GM18870 (cell line): ENCODE measurements around the gene ZNF304.
A peak's percentile ranks its signal among the peaks of the same experiment; 100 is the strongest.
"Not testable (repeated sequence)": the region's sequence is repeated elsewhere in the genome, so short reads cannot be mapped to it uniquely, and the experiment has no call there.

Experiments
- ATAC-seq: cut with Tn5 transposase; IDR thresholded peaks from one replicate; pipeline ENCODE4 v1.9.1; 2021; ENCODE audit warnings: moderate library complexity; ENCODE audit not compliant: unreplicated experiment

ZNF304 gene

GRCh38 chr19:57359300-57359699 lies 8.2 kb downstream of the ZNF304 start:
- ATAC-seq = no peak

DNA sequence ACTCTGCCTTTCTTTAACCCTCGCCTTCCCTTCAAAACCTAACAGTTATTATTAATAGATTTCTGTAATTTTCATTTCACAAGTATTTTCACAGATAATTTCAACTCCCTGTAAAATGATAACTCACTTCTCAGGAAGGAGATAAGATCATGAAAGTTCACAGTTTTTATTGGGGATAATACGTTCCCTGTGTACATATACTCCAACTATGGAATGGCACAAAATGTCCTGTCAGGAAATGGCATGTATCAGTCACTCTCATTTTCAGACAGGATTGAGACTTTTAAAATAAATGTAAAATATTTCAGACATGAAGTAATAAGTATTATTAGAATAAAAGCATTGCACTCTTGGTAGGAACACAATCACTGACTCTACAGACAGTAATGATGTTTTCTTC lies 11.3 kb downstream of the ZNF304 start:
- no peak for ATAC-seq

GRCh38 chr19:57362997-57363687 lies 12.1 kb downstream of the ZNF304 start, which contains the start of the genes TRAPPC2B and ZNF547:
Gene TRAPPC2B (plus strand): TSS chr19:57363551. CDS start chr19:57364834, 1,283 bp downstream.
Gene ZNF547 (plus strand): TSS chr19:57363551. CDS start chr19:57368556, 5,005 bp downstream.
- ATAC-seq = peak; percentile 89

- no peak for ATAC-seq
Measured at GRCh38 chr19:57363688-57364181, 12.7 kb downstream of the ZNF304 start.

- ATAC-seq = no peak
Measured at GRCh38 chr19:57366776-57367175, 15.7 kb downstream of the ZNF304 start.

GRCh38 chr19:57374179-57374578 lies 23.1 kb downstream of the ZNF304 start:
- no peak for ATAC-seq

GRCh38 chr19:57374647-57375046 lies 23.6 kb downstream of the ZNF304 start:
- not testable (repeated sequence) for ATAC-seq

DNA sequence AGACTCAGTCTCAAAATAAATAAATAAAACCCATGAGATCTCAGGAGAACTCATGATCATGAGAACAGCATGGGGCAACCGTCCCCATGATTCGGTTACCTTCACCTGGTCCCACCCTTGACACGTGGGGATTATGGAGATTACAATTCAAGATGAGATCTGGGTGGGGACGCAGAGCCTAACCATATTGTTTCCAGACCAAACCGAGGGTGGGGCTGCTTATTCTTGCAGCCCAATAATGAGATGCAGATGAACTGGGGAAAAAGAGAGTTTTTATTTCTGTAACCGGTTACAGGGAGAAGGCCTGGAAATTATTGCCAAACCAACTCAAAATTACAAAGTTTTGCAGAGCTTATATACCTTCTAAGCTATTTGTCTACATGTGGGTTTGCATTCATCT lies 25.1 kb downstream of the ZNF304 start:
- no peak for ATAC-seq

DNA sequence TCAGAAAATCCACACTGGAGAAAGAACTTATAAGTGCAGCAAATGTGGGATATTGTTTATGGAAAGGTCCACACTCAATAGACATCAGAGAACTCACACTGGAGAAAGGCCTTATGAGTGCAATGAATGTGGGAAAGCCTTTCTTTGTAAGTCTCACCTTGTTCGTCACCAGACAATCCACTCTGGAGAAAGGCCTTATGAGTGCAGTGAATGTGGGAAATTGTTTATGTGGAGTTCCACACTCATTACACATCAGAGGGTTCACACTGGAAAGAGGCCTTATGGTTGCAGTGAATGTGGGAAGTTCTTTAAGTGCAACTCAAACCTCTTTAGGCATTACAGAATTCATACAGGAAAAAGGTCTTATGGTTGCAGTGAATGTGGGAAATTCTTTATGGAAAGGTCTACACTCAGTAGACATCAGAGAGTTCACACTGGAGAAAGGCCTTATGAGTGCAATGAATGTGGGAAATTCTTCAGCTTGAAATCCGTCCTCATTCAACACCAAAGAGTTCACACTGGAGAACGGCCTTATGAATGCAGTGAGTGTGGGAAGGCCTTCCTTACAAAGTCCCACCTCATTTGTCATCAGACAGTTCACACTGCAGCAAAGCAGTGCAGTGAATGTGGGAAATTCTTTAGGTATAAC lies 26.6 kb downstream of the ZNF304 start:
- ATAC-seq = no peak

GRCh38 chr19:57380923-57381322 lies 29.9 kb downstream of the ZNF304 start:
- ATAC-seq = no peak

DNA sequence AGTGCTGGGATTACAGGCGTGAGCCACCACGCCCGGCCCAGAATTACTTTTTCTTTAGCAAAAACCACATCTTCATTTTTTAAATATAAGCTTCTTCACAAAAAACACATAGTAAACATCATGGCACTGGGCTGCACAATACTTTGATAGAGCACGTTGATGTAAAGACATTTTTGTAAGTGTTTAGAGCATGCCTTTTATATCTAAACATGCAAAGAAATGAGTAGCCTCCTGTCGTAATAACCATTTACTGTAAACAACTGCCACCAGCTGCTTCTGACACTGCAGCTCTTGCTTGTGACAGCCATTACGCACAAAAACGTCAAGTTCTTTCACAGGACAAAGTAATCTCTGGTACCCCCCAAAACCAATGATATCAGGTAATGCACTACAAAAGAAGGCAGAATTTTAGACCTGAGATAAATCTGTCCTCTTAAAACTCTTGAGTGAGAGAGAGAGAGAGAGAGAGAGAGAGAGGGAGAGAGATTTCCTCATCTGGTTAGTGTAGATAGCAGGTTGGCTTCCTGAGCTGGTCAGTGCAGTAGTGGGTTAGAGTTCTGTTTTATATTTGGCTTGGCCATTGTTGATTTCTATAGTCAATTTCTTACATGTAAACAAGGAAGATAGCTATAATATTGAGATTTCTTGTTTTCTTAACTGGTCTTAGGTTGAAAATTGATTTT lies 31.9 kb downstream of the ZNF304 start:
- ATAC-seq = no peak

DNA sequence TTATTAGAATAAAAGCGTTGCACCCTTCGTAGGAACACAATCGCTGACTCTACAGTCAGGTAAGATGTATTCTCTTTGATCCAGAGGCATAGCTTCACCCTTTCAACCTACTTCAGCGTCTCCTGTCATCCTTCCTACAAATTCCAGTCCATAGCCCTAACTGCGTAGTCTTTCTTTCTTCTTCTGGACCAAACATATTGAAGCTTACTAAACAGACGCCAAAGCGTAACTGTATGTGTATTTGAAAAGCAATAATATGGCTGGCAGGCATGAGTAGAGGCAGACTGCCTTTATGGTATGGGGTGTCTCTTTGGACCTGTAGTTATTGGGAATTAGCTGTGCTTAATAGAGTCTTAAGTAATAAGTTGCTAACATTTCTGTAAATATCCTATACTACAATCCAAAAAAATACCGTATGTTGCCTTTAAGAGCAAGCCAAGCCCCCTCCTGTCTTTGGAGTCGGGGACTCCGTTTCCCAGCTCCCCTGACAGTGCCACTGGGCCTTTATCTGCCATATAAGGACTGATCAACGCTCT lies 38.2 kb downstream of the ZNF304 start:
- no peak for ATAC-seq

DNA sequence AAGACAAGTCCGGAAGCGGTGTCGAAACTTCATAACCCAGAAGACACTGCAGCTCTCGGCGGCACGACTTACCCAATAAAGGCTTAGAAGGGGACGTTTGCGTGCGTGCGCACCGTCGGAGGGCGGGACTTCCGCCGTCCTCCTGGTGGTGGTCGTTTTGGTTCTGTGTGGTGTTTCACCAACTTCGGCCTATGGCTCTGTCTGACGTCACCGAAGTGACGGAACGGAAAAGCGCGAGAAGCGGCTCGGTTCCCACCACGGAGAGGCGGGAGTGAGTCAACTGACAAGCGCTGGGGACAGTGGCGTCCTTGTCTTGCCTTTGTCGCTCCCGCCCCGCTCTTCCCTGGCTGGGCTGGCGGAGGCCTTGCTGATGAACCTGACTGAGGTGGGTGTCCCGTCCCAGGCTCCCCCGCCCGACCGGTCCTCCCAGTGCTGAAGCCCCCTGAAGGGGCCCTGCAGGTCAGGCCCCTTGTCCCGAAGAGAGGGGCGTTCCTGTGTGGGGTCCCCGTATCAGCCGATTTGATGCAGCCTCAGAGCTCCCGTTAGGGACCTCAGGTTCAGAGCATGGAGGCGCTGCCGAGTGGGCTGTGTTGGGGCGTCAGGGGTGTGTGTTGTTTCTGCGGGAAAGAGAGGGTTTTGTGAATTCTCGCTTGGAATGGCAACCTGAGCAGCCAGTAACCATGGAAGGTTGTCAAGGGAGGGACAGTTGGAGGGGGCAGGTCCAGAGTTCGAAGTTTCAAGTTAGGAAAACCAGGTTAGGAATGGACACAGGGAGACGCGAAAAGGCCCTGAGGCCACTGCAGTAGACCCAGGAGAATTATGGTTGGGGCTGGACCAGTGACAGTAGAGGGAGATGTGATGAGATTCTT lies 38.9 kb downstream of the ZNF304 start, which contains the start of gene ZNF548:
Gene ZNF548 (plus strand): TSS at position 125 of the 869 bp plus-strand sequence. CDS start 246 bp downstream, at position 371.
- ATAC-seq = peak; percentile 98

GRCh38 chr19:57395710-57396109 lies 44.6 kb downstream of the ZNF304 start:
- no peak for ATAC-seq

DNA sequence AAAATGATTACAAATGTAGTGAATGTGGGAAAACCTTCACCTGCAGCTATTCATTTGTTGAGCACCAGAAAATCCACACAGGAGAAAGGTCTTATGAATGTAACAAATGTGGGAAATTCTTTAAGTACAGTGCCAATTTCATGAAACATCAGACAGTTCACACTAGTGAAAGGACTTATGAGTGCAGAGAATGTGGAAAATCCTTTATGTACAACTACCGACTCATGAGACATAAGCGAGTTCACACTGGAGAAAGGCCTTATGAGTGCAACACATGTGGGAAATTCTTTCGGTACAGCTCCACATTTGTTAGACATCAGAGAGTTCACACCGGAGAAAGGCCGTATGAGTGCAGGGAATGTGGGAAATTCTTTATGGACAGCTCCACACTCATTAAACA lies 47.8 kb downstream of the ZNF304 start:
- ATAC-seq = no peak

- ATAC-seq = no peak
Measured at GRCh38 chr19:57403737-57404563, 52.9 kb downstream of the ZNF304 start.

DNA sequence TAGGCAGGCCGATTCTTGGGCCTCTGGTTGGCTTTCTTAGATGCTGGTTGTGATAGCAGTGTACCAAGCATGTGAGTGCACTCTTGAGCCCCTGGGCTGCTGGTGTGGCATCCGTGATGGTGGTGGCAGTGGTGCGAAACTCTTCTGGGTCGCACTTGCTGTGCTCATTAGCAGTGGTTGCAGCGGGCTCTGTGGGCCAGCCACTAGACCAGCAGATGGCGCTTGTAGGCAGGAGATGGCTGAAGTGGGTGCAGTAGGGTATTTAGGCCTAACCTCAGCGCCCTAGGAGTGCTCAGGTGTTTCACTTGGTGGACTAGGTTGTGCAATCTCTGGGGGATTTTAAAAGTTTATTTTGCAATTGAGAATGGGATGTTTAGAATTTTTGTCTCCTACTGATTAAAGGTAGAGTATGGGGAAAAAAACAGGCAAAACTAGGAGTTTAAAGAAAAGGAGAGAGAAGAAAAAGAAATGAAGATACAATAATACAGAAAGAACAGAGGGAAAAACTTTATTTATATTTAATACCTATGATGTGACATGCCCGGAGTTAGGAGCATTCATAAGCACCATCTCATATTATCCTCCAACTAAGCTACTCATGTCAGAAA lies 55.5 kb downstream of the ZNF304 start:
- no peak for ATAC-seq
